Glutamatergic neuron (in vitro differentiated cells): ENCODE data around the gene PTPRR. TPM values are rescaled to one million over a fixed set of nuclear protein-coding genes. Genes with fewer than 3 reads are reported as not detected.

Experiments used
- DNase-seq: peaks from one replicate; pipeline ENCODE4 v3.0.0; 2022
- H3K27ac Mint-ChIP-seq: one replicate; pipeline ENCODE4 v1.8.0; 2020; ENCODE audit warnings: mild to moderate bottlenecking, mixed read lengths, inconsistent platforms; ENCODE audit not compliant: unreplicated experiment
- H3K27me3 Mint-ChIP-seq: one replicate; pipeline ENCODE4 v1.8.0; 2020; ENCODE audit warnings: mild to moderate bottlenecking, moderate library complexity, mixed read lengths, inconsistent platforms; ENCODE audit not compliant: unreplicated experiment
- H3K36me3 Mint-ChIP-seq: one replicate; pipeline ENCODE4 v1.8.0; 2020; ENCODE audit warnings: mild to moderate bottlenecking, mixed read lengths, inconsistent platforms; ENCODE audit not compliant: unreplicated experiment
- H3K4me1 Mint-ChIP-seq: one replicate; pipeline ENCODE4 v1.8.0; 2020; ENCODE audit warnings: mild to moderate bottlenecking, low read depth, mixed read lengths, inconsistent platforms; ENCODE audit not compliant: unreplicated experiment
- H3K4me3 Mint-ChIP-seq: one replicate; pipeline ENCODE4 v1.8.0; 2020; ENCODE audit warnings: mild to moderate bottlenecking, mixed read lengths, inconsistent platforms; ENCODE audit not compliant: unreplicated experiment
- H3K9me3 Mint-ChIP-seq: one replicate; pipeline ENCODE4 v1.8.0; 2020; ENCODE audit warnings: mild to moderate bottlenecking, moderate library complexity, mixed read lengths, inconsistent platforms; ENCODE audit not compliant: unreplicated experiment
- CTCF ChIP-seq: fragments of 200-600 bp; sonication (generic); IDR thresholded peaks from one replicate; pipeline ENCODE4 v1.5.0; 2021; ENCODE audit not compliant: partially characterized antibody, unreplicated experiment
- long read RNA-seq: library from polyadenylated mRNA; unstranded; transcript quantifications from one replicate; pipeline ENCODE4 v2.0.0, GENCODE V29; 2020; ENCODE audit not compliant: unreplicated experiment
- total RNA-seq: library from RNA; stranded (reverse); fragmentation: NEBNext Ultra II Directional; extraction: Animal tissue kit (Norgen Biotek cat#: 25700); gene quantifications from one replicate; pipeline ENCODE4 v1.2.1, GENCODE V29; 2021; ENCODE audit not compliant: unreplicated experiment

Gene PTPRR
- 0.34 TPM for total RNA-seq
- long read RNA-seq, partial matches to known transcripts = 0 of 1 reads
- long read RNA-seq, other reads (novel, unspliced or antisense) = 1 of 1 reads

GRCh38 chr12:70920251-70920851 is at the start of gene PTPRR:
TSS of gene PTPRR (minus strand) at chr12:70920738. CDS start at chr12:70920390, 348 bp downstream.
- Mint-ChIP-seq H3K27ac (peak within 1 kb of the TSS; percentile 72), H3K36me3 (no peaks in the 10 kb centered on the region), H3K9me3 (no peaks in the 10 kb centered on the region), H3K4me3 (peak within 1 kb of the TSS; percentile 95), H3K27me3 (no peaks in the 10 kb centered on the region), H3K4me1 (peaks cover 11% of the 10 kb centered on the region)
- no peak for TF ChIP-seq CTCF
- peak; percentile 82 for DNase-seq

GRCh38 chr12:70966996-70967790 is 46.7 kb upstream of the PTPRR start:
- H3K9me3 Mint-ChIP-seq = peaks cover 3% of the 10 kb centered on the region
- no peak overlapping the region for H3K27ac Mint-ChIP-seq
- no peaks in the 10 kb centered on the region for H3K36me3 Mint-ChIP-seq
- peaks cover 3% of the 10 kb centered on the region for H3K27me3 Mint-ChIP-seq
- H3K4me3 Mint-ChIP-seq = no peak overlapping the region
- no peak for DNase-seq
- peaks cover 1% of the 10 kb centered on the region for H3K4me1 Mint-ChIP-seq
- no peak for TF ChIP-seq CTCF

- Mint-ChIP-seq H3K4me3 (no peak overlapping the region), H3K27ac (no peak overlapping the region), H3K9me3 (peaks cover 3% of the 10 kb centered on the region), H3K27me3 (peaks cover 3% of the 10 kb centered on the region), H3K4me1 (peaks cover 1% of the 10 kb centered on the region), H3K36me3 (no peaks in the 10 kb centered on the region)
- no peak for DNase-seq
- TF ChIP-seq CTCF = no peak
These were observed 45.5 kb upstream of the PTPRR start for GRCh38 chr12:70966046-70966445.

- no peak for DNase-seq
- Mint-ChIP-seq H3K36me3 (no peaks in the 10 kb centered on the region), H3K27me3 (peaks cover 3% of the 10 kb centered on the region), H3K4me3 (no peak overlapping the region), H3K4me1 (peaks cover 1% of the 10 kb centered on the region), H3K9me3 (peaks cover 3% of the 10 kb centered on the region), H3K27ac (no peak overlapping the region)
- TF ChIP-seq CTCF = no peak
These were observed 44.5 kb upstream of the PTPRR start for GRCh38 chr12:70964867-70965510.
